GM19455 (cell line): ENCODE measurements around the gene MEAF6.

Experiments
- ATAC-seq: cut with Tn5 transposase; IDR thresholded peaks from one replicate; pipeline ENCODE4 v1.9.1; 2021; ENCODE audit not compliant: unreplicated experiment

Gene MEAF6

GRCh38 chr1:37474697-37475379 is 39.7 kb downstream of the MEAF6 start:
- peak; percentile 8 for ATAC-seq

GRCh38 chr1:37474046-37474696 is 40.4 kb downstream of the MEAF6 start, which contains the start of gene ZC3H12A:
ZC3H12A (plus strand) TSS chr1:37474580; CDS start chr1:37475497, 917 bp downstream.
- ATAC-seq = peak; percentile 47

DNA sequence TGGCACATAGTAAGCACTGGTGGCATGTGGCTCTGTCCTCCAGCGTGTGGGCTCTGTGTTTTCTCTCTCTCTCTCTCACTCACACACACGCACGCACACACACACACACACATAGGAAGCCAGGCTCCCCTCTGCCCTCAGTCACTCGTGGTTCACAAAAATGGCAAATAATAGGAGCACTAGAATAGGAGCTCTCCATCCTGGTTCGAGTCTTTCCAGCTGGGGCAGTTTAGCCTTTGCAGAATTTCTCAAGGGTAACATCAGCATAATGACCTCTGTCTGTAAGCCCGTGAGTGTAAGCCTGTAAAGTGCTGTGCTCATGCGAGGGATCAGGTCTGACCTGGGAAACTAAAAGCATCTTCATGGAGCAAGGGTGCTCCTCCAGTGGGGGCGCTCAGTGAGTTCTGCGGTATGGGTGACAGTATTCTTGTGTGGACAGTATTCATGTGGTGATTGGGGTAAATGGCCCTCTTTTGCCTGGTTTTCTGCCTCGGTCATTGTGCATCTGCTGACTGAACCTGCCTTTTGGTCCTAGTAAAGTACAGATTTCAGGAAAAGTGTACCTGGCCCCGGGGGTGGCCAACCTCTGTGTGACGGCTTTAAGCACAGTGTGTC is 41.0 kb downstream of the MEAF6 start:
- ATAC-seq = no peak

DNA sequence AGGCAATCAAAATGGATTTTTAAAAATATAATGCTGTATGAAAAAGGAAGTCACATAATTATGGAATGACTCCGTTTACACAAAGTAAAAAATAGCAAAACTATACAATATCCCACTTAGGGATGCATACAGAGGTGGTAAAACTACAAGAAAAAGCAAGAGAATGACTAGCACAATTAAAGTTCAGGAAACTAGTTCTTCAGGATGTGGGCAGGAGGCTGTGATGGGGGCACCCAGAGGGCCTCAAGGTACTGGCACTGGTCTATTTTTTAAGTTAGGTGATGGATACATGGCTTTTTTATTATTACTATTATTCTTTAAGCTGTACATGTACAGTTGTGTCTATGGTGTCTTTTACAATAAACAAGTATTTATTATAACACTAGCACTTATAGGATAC is 41.6 kb downstream of the MEAF6 start:
- ATAC-seq = no peak

- no peak for ATAC-seq
Measured at GRCh38 chr1:37472281-37472680, 42.3 kb downstream of the MEAF6 start.

DNA sequence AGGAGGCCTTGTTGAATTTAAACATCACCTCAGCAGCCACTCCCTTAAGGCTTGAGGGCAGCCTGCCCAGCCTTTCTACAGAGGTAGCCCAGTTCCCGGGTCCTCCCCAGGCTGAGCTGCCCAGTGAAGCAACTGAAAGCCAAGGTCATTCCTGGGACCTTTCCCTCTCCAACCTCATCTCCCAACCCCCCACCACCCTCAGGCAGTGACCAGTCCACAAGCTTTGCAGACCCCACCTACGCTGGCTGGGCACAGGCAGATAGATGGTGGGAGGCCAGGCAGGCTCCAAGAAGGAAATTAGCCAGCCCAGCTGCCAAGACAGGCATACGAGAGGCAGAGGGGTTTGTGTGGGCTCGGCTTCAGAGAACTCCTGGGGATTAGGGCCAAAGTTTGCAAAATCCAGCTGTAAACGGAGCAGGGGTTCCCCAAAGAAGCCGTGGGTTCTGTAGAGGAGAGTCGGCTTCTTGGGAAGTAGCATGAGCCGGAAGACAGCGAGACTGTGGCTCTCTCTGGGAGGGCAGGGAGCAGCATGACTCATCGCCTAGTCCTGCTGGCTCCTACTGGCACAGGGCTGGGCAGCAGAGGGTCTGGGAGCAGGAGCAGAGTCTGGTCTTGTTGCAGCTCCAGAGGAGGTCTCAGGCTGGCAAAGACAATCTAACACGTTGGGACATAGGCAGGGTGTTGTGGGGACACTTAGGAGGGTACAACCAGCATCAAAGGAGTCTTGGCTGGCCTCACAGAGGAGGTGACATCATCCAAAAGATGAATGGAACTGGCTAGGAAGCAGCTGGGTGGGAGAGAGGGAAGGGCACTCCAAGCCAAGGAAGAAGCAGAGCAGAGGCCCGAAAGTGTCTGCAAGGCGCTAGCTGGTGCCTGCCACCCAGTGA is 43.0 kb downstream of the MEAF6 start:
- no peak for ATAC-seq

DNA sequence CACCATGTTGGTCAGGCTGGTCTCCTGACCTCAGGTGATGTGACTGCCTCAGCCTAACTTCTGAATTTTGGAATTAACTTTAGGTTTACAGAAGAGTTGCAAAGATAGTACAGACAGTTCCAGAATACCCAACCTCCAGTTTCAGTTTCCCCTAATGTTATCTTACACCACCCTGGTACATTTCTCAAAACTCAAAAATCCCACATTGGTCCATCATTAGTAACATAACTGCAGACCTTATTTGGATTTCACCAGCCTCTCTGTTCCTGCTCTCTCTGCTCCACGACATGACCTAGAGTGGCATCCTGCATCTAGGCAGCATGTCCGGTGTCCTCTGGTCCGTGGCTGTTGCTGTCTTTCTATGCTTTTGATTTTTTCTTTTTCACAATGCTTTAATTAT is 45.2 kb downstream of the MEAF6 start:
- ATAC-seq = no peak

GRCh38 chr1:37468037-37468436 is 46.5 kb downstream of the MEAF6 start:
- no peak for ATAC-seq

- ATAC-seq = no peak
Measured at GRCh38 chr1:37465593-37466517, 48.7 kb downstream of the MEAF6 start.

- no peak for ATAC-seq
Measured at GRCh38 chr1:37464443-37464842, 50.1 kb downstream of the MEAF6 start.

DNA sequence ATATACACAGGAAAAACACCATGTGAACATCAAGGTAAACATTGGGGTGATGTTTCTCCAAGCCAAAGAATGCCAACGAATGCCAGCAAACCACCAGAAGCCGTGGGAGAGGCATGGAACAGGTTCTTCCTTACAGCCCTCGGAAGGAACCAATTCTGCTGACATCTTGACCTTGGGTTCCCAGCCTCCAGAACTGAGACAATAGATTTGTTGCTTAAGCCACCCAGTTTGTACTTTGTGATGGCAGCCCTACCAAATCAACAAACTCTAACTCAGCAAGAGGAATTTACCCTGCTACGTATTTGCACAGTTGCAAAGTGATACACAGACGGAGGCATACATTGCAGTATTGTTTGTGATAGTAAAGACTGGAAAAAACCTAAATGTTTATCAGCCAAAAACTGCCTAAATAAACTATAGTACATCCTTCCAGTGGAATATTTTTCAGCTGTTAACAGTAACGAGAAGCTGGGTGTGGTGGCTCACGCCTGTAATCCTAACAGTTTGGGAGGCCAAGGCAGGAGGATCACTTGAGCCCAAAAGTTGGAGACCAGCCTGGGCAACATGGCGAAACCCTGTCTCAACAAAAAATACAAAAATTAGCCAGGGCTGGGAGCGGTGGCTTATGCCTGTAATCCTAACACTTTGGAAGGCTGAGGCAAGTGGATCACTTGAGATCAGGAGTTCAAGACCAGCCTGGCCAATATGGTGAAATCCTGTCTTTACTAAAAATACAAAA is 52.7 kb downstream of the MEAF6 start:
- ATAC-seq = no peak

- no peak for ATAC-seq
Measured at GRCh38 chr1:37458551-37458950, 56.0 kb downstream of the MEAF6 start.

GRCh38 chr1:37456614-37457013 is 58.0 kb downstream of the MEAF6 start:
- no peak for ATAC-seq

DNA sequence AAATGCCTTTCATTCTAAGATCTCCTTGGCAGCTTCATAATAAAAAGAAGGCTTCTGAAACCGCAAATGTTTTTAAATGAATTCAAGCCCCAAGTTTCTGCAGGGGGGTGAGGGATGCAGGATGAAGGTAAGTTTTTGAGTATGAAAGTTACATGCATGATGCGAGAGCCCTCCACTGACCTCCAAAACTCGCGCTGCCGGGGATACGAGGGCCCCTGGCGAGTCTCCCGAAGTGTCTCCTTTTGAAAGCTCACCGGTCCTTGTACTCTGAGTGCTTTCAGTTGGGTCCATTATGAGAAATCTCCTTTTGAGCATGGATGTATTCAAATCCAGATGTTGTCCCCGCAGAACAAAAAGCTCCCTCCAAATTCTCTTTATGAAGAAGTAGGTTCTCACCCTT is 59.0 kb downstream of the MEAF6 start:
- ATAC-seq = no peak

DNA sequence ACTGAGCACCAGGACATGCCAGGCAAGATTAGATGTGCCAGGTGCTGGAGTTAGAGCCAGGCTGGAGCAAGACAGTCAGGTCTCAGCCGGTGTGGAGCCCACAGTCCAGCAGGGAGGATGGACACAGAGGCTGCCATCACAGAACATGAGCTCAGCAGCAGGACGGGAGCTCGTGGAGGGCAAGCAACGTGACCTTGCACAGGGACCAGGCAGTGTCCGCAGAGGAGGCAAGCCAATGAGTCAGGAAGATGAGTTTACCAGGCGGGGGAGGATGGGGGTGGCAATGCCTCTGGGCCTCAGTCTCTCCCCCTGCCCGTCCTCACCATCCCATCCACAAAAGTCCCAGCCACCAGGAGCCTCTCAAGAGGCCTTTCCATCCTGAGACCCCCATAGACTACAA is 60.9 kb downstream of the MEAF6 start:
- no peak for ATAC-seq

GRCh38 chr1:37452416-37452815 is 62.1 kb downstream of the MEAF6 start:
- ATAC-seq = no peak

DNA sequence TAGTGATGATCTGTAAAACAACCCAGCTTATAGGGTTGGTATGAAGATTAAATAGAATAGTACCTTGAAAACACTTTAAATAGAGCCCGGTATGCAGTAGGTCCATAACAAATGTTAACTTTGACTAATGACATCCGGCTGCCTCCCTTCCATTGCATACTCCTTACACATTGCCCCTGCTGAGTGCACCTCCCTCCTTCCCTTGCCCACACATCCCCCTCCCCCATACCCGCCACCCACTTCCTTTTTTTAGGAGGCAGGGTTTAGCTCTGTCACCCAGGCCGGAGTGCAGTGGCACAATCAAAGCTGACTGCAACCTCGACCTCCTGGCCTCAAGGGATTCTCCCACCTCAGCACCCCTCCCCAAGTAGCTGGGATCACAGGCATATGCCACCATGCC is 64.6 kb downstream of the MEAF6 start:
- ATAC-seq = no peak

DNA sequence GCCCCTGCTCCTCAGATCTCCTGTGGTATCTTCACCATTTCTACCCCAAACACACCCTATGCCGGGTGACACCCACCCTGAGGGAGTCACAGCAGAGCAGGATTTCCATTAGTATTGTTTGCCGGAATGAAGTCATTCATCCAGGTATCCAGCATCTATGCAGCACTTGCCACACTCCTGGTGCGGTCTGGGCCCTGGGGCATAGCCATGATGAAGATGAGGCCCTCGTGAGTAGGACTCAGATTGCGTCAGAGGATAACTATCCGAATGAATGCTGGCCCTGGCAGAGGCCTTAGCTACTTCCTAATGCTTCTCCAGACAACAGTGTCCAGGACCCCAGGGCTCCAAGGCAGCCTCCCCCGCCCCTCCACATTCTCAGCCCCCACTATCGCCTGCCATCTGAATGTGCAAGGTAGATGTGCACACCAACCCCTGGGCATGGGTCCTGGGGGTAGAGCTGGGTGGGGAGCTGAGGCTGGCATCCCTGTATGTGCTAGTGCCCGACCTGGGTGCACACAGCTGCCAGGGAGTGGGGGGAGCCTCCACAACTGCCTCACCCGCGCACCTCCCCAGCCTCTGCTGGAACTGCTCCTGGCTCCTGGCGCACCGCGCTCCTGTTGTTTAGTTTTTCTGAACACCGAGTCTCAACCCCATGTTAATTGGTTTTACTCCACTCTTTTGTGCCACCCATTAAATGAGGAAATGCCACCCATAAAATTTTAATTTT is 65.7 kb downstream of the MEAF6 start:
- no peak for ATAC-seq

DNA sequence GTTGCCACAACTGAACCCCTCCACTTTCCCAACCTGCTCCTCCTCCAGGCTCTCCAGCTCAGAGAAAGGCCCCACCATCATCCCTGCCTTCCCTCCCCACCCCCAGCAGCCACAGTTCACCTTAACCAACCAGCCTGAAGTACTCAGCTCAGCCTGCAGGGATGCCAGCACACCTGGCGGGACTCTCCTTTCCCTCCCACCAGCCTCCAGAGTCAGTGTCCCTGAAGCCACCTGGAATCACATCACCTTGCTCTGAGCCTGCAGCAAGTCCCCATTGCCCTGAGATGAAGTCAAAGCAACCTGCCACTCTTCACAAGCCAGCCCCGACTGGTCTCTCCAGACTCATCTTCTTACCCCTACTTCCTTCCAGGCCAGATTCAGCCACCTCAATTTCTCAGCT is 66.4 kb downstream of the MEAF6 start:
- no peak for ATAC-seq
